ENCODE measurements around the gene ENOX2.

The ENOX2 gene

GRCh38 chrX:130672214-130672613 lies 230.8 kb downstream of the ENOX2 start:
- TF ChIP-seq ZNF8 (CRISPR knock-in tag; IDR thresholded peaks at IDR 0.05) (no peak), BACH2 (CRISPR knock-in tag; IDR thresholded peaks at IDR 0.05; ENCODE audit: borderline replicate concordance) (no peak), ZNF565 (CRISPR knock-in tag; conservative IDR thresholded peaks at IDR 0.05; ENCODE audit: low read depth) (no peak), ISL1 (CRISPR knock-in tag; IDR thresholded peaks at IDR 0.05) (no peak), CSDC2 (CRISPR knock-in tag; IDR thresholded peaks at IDR 0.05) (no peak), RARB (CRISPR knock-in tag; IDR thresholded peaks at IDR 0.05) (no peak), GLIS3 (CRISPR knock-in tag; IDR thresholded peaks at IDR 0.05) (no peak), ZNF70 (CRISPR knock-in tag; IDR thresholded peaks at IDR 0.05) (no peak), PPARA (CRISPR knock-in tag; IDR thresholded peaks at IDR 0.05; ENCODE audit: borderline replicate concordance) (no peak), OSR1 (CRISPR knock-in tag; IDR thresholded peaks at IDR 0.05) (no peak), CSRNP3 (CRISPR knock-in tag; IDR thresholded peaks at IDR 0.05) (no peak), ZFP30 (CRISPR knock-in tag; IDR thresholded peaks at IDR 0.05) (no peak), ESRRG (CRISPR knock-in tag; IDR thresholded peaks at IDR 0.05) (no peak), TCF4 (CRISPR knock-in tag; IDR thresholded peaks at IDR 0.05; ENCODE audit: borderline replicate concordance) (no peak), ZFP3 (CRISPR knock-in tag; IDR thresholded peaks at IDR 0.05) (no peak), ARNTL (CRISPR knock-in tag; IDR thresholded peaks at IDR 0.05; ENCODE audit: borderline replicate concordance, low read depth) (no peak), SNAI2 (CRISPR knock-in tag; IDR thresholded peaks at IDR 0.05) (no peak), POU6F1 (CRISPR knock-in tag; IDR thresholded peaks at IDR 0.05; ENCODE audit: borderline replicate concordance, low read depth) (no peak), ZC3H10 (CRISPR knock-in tag; IDR thresholded peaks at IDR 0.05) (no peak)
- TF ChIP-seq, protein P1, sequence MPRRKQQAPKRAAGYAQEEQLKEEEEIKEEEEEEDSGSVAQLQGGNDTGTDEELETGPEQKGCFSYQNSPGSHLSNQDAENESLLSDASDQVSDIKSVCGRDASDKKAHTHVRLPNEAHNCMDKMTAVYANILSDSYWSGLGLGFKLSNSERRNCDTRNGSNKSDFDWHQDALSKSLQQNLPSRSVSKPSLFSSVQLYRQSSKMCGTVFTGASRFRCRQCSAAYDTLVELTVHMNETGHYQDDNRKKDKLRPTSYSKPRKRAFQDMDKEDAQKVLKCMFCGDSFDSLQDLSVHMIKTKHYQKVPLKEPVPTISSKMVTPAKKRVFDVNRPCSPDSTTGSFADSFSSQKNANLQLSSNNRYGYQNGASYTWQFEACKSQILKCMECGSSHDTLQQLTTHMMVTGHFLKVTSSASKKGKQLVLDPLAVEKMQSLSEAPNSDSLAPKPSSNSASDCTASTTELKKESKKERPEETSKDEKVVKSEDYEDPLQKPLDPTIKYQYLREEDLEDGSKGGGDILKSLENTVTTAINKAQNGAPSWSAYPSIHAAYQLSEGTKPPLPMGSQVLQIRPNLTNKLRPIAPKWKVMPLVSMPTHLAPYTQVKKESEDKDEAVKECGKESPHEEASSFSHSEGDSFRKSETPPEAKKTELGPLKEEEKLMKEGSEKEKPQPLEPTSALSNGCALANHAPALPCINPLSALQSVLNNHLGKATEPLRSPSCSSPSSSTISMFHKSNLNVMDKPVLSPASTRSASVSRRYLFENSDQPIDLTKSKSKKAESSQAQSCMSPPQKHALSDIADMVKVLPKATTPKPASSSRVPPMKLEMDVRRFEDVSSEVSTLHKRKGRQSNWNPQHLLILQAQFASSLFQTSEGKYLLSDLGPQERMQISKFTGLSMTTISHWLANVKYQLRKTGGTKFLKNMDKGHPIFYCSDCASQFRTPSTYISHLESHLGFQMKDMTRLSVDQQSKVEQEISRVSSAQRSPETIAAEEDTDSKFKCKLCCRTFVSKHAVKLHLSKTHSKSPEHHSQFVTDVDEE (CRISPR knock-in tag; IDR thresholded peaks at IDR 0.05): no peak
- no peak for ATAC-seq

- ATAC-seq: no peak
- TF ChIP-seq ZFP30 (CRISPR knock-in tag; IDR thresholded peaks at IDR 0.05) (no peak), POU6F1 (CRISPR knock-in tag; IDR thresholded peaks at IDR 0.05; ENCODE audit: borderline replicate concordance, low read depth) (no peak), TCF4 (CRISPR knock-in tag; IDR thresholded peaks at IDR 0.05; ENCODE audit: borderline replicate concordance) (no peak)
- TF ChIP-seq, protein P1 (CRISPR knock-in tag; IDR thresholded peaks at IDR 0.05): no peak
Measured at GRCh38 chrX:130669233-130669632, 233.8 kb downstream of the ENOX2 start.

GRCh38 chrX:130665263-130665662 lies 237.7 kb downstream of the ENOX2 start:
- ATAC-seq: no peak
- no peak for TF ChIP-seq GLIS3 (CRISPR knock-in tag; IDR thresholded peaks at IDR 0.05)
- no peak for TF ChIP-seq ZFP3 (CRISPR knock-in tag; IDR thresholded peaks at IDR 0.05)
- TF ChIP-seq POU6F1 (CRISPR knock-in tag; IDR thresholded peaks at IDR 0.05; ENCODE audit: borderline replicate concordance, low read depth): no peak
- TF ChIP-seq CSDC2 (CRISPR knock-in tag; IDR thresholded peaks at IDR 0.05): no peak
- no peak for TF ChIP-seq ARNTL (CRISPR knock-in tag; IDR thresholded peaks at IDR 0.05; ENCODE audit: borderline replicate concordance, low read depth)
- TF ChIP-seq TOX (CRISPR knock-in tag; IDR thresholded peaks at IDR 0.05; ENCODE audit: borderline replicate concordance): no peak
- TF ChIP-seq BACH2 (CRISPR knock-in tag; IDR thresholded peaks at IDR 0.05; ENCODE audit: borderline replicate concordance): no peak
- TF ChIP-seq ZNF70 (CRISPR knock-in tag; IDR thresholded peaks at IDR 0.05): no peak
- TF ChIP-seq RARB (CRISPR knock-in tag; IDR thresholded peaks at IDR 0.05): no peak
- TF ChIP-seq ZC3H10 (CRISPR knock-in tag; IDR thresholded peaks at IDR 0.05): no peak
- TF ChIP-seq SNAI2 (CRISPR knock-in tag; IDR thresholded peaks at IDR 0.05): no peak
- no peak for TF ChIP-seq CSRNP3 (CRISPR knock-in tag; IDR thresholded peaks at IDR 0.05)

Measured in SK-N-SH treated with all-trans-retinoic acid at 6 μM for 48 hours (cell line).